Dedifferentiated amniotic fluid mesenchymal stem cell (primary cell): ENCODE data around the gene IGF2BP2.
"Not testable (repeated sequence)": the region's sequence is repeated elsewhere in the genome, so short reads cannot be mapped to it uniquely, and the experiment has no call there.

Source experiments
- DNase-seq: peaks from one replicate; pipeline ENCODE4 v3.0.0-alpha.2; 2016; ENCODE audit errors: extremely low spot score

Gene IGF2BP2

DNA sequence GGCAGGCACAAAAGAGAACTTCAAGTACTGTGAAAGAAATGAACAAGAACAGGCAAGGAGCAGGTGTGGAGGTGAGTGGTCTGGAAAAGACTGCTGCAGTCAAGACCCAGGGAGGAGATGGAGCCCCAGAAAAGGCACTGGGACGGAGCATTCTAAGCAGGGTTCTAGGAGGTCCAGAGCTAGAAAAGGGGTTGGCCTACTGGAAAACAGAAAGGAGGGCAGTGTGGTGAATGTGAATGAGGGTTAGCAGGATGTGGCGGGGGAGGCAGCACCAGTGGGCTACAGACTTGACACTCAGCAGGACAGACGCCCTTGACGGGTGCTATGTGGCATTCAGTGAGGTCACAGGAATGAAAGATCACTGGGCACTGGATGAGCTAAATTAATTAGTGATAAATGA lies 163.1 kb downstream of the IGF2BP2 start:
- no peak for DNase-seq

DNA sequence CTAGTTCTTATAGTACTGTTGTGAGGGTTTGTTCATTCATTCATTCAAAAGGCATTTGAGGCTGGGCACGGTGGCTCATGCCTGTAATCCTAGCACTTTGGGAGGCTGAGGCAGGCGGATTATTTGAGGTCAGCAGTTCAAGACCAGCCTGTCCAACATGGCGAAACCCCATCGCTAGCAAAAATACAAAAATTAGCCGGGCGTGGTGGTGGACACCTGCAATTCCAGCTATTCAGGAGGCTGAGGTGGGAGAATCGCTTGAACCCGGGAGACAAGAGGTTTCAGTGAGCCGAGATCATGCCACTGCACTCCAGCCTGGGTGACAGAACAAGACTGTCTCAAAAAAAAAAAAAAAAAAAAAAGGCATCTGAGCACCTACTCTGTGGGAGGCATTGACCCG lies 163.5 kb downstream of the IGF2BP2 start:
- DNase-seq, result not testable (repeated sequence)

DNA sequence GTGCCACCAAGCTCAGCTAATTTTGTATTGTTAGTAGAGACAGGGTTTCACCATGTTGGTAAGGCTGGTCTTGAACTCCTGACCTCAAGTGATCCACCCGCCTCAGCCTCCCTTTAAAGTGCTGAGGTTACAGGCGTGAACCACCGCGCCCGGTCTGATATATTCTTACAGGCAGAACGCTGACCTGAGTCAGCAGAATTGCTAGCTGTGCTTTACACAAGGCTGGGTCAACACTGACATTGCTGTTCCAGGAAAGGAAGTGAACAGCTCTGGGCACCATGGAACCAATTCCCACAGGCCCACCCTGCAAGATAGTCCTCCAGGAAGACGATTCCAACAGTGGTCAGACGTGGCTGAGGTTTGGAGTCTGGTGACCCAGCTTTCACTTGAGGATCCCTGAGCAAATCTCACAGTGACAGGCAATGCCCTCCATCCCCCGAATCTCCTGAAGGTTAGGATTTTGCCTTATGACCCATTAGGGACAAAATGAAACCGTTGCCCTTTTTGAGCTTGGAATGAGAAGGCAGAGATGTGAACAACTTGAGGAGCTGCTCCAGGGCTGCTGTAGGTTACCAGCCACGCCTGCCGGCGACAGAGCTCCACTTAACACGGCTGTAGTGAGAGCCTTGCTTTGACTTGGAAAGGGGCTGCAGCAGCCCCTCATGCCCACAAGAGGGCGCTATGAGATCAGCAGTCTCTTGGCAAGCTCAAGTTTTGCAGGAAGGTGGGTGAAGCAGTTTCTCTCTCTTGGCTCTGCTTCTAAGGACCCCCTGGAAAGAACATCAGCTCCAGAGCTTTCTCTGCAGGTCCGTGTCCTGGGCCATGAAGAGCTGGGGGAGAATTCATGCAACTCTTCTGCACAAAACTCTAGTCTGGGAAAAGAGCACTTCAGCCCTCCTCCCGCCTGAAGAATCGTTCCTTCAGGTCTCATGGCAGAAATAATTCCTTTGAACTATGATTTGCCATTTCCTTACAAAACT lies 164.6 kb downstream of the IGF2BP2 start:
- peak; percentile 78 for DNase-seq

DNA sequence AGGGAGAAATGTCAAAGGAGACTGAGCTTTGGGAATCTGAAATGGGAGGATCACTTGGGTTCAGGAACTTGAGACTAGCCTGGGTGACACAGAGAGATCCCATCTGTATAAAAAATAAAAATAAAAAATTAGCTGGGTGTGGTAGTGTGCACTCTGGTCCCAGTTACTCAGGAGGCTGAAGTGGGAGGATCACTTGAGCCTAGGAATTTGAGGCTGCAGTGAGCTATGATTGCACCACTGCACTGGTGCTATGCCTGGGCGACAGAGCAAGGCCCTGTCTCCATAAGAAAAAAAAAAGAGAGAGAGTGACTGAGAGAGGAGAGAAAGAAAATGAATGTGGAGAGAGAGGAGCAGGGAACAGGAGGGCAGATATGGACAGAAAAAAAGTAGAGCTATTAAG lies 165.9 kb downstream of the IGF2BP2 start:
- no peak for DNase-seq

DNA sequence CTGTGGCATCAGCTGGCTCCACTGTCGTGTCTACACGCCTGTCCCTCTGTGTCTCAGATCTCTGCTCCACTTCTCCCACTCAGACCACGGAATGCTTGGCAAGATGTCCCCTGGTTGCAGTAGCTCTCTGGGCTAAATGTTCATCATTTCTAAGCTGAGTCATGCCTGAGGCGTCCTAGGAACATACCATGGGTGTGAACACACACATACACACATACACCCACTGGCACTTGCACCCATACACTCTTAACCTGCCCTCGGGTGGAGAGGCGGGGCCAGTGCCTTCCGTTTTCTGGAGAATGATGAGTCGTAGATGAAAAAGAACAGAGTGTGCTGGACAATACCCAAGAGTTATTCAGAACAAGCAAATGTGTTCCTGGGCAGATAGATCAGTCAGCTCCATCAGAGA lies 166.3 kb downstream of the IGF2BP2 start:
- DNase-seq, result peak; percentile 94

DNA sequence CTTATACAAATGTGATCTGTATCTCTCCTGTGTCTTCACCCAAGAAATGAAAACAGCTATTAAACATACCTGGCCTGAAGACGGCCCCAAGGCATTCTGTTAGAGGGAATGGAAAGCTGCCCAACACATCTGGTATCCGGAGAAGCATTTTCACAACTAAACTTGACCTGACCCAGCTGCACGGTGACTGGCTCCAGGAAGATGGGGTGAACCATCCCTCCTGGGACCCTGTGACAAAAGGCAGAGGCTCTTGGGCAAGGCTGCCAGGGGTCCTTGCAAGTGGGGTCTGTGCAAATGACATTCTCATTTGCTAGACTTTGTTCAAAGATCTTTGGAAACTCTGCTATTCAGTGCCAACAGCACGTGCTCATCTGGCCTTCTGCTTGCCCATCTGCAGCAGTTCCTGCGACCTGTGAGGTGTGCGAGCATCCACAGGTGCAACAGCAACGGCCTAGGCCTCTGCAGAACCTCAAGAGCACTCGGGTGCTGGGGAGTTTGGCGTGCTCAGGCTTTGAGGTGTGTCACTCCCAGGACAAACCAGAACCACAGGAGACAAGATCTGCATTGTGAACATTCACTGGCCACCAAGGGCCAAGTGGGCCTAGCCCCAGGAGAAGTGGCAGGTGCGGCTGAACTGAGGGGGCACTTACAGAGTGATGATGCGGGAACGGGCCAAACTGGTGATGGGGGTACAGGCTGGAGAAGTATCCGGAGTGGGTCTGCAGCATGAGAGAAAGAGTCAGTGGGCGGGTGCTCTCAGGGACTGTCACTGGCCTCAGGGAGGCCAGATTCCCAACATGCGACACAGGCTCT lies 166.9 kb downstream of the IGF2BP2 start:
- DNase-seq, result no peak

DNA sequence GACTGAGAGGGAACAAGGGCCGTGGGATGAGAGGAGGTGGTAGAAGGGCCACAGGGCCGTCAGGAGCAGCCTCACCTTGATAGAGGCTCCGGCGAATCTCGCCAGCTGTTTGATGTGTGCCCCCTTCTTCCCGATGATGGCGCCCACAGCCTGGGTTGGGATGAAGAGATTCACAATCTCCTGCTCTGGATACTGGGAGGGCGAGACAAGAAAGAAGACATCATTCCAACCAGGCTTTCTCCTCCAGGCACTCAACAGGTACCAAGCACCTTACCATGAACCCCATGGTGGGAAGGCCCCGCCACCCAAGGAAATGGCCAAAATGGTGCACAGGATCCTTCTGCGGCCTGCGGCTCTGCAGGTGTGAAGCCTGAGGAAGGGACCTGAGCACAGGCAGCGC lies 167.6 kb downstream of the IGF2BP2 start:
- no peak for DNase-seq

DNA sequence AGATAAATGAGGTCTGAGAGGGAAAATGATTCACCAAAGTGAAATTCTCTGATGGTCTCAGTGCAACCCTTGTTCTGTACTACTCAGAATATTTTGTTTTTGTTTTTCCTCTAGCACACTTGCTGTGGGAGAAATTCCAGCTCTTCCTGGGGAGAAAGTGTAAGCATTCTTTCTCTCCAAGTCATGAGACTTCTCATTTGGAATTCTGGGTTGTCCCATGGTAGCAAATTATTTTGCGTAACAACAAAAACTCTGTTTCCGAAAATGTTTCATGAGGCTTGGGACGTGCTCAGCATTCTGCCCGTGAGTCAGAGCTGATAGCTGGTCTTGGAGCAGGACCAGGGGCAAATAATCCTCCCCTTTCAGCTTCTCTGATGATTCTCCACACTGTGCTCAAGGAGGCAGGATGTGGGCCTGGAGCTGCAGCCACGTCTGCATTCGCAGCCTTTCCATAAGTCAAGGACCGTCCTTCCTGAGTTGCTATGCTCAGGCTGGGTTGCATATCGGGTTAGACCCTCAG lies 168.5 kb downstream of the IGF2BP2 start:
- peak; percentile 98 for DNase-seq

DNA sequence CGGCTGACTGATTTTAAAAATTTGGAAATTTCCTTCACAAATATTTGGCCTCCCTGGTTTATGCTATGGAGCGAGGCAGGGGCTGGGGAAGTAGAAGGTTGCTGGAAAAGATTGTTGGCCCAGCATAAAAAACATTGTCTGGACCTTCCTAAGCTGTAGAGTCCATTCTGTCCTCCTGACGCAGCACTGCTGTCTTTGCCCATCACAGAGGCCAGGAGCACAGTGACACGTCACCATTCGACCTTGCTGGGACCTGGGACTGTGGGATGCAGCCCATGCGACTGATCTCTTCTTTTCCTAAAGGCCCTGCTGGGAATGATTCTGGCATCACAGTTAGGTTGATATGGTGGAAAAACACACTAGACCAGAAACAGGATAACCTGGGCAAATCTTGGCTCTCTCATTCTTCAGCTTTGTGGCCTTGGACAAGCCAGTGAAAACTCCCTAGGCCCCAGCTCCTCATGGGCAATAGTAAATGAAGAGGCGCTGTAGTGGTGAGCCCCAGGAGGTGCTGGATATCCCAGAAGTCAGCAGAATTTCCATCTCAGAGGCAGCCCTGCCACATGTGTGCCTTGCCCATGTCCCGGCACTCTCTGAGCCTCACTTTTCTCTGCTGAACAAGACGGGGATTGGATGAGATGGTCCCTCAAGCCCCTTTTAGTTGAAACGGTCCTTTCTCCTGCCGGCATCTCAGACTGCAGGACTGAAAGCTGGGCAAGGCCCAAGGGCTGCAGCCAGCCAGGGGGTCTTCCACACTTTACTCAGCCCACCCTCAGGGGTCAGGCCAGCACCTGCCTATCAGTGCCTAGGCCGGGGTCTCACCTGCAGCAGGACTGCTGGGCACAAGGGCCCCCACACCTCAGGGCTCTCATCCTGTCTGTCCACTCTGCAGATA lies 169.2 kb downstream of the IGF2BP2 start:
- DNase-seq, result no peak

DNA sequence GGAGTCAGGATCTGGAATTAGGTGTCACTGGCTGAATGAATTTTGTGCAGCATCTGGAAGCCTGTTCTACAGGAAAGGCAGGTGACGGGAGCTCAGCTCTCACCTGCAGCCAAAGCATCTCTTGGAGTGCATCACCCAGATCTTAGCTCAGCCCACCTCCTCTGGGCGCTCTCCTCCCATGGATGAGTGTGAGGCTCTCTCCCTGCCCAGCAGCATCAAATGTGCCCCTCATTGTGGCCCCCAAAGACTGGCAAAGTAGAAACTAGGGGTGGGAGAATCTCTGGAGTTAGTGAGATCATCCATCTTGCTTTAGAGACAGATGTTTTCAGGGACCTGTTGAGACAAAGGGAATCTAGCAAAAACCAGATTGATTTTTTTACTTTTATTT lies 170.1 kb downstream of the IGF2BP2 start:
- no peak for DNase-seq

DNA sequence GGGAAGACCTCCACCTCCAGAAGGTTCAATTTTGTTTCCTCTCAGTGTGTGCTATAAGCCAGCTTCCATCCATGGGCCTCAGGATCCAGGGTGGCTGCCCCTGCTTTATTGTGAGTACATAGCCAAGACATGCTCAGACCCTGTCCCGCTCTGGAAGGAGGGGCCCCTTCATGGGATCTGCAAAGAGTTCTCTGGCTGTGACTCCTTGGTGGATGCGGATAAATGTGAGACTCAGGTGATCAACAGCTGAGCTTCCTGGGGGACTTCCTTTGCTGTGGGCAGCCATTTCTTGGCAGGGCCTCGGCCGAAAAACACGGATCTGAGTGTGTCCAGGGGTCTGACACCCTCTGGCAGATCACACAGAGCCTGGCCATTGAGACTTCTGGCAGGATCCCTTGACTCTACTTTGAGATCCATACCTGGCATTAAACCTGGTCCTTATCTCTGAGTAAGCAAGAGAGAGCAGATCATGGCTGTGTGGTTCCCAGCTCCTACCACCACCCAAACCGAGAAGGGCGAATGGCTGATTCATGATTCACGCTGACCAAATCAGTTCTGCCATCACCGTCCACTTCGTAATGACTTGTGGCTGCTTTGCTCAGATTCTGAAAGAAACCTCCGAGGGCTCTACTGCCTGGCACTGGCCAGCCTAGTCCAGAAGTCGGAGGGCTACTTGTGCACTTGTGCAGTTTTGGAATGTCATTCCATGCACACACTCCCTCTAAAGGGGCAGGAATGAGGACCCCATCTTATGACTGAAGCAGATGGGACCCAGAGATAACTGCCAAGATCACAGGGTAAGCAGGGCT lies 170.7 kb downstream of the IGF2BP2 start:
- no peak for DNase-seq

DNA sequence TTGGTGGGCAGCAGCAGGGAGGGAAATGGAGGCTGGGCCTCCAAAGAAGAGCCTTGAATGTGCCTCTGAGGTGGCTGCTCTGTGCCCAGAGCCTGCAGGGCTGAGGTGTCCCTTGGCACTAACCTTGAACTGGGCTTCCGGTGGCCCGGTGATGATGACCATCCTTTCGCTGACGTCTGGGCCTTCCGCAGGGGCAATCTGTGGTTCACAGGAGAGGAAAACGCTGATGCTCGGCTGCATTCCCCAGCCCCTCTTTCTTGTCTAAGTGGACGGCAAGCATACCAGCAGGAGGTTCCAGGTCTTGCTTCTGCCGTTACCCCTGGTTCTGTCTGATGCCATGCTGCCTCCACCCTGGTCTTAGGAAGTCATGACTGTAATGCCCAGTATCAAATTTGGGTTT lies 172.9 kb downstream of the IGF2BP2 start:
- no peak for DNase-seq

DNA sequence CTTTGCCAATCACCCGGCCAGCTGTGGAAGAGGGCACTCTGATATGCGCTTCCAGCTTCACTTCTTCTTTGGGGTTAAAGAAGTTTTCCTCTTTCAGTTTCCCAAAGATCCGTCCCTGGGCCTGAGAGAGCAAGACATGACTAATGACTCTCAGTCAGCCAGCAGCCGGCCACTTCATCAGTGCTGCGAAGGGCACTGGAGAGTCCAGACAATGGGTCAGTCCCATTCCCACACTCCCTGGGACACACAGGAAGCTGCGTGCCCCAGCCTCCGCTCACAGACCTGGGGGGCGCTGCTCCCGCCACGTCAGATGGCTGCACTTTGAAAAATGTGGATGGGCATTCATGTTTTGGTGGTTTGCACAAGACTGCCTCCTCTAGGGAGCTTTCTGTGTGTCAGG lies 175.4 kb downstream of the IGF2BP2 start:
- no peak for DNase-seq

DNA sequence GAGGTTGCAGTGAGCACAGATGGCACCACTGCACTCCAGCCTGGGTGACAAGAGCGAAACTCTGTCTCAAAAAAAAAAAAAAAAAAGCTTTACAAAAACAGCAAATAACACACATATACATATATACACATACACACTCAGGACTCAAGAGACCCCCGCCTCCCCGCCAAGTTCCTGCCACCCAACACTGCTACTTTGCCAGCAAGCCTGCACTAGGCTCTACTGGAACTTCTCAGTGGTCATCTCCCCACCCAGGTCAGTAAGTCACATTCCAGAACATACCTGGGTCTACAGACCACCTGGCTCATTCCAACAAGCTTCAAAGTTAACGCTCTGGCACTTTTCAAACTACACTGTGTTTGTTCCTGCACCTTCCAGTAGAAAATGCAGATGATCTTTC lies 176.4 kb downstream of the IGF2BP2 start:
- no peak for DNase-seq

DNA sequence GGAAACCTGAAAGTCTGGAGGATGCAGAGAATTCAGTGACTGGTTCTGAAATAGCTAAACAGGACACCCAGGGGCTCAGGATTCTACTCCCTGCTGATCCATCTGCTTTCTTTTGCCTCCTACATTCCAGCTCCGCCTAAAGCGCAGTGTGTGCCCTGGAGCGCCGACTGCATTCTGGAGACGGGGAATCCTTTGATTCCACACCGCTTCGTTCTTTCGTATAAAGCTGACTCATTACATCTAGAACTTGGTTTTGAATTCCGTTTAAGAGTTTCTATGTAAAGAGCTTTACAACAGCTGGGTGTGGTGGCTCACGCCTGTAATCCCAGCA lies 177.0 kb downstream of the IGF2BP2 start:
- no peak for DNase-seq

DNA sequence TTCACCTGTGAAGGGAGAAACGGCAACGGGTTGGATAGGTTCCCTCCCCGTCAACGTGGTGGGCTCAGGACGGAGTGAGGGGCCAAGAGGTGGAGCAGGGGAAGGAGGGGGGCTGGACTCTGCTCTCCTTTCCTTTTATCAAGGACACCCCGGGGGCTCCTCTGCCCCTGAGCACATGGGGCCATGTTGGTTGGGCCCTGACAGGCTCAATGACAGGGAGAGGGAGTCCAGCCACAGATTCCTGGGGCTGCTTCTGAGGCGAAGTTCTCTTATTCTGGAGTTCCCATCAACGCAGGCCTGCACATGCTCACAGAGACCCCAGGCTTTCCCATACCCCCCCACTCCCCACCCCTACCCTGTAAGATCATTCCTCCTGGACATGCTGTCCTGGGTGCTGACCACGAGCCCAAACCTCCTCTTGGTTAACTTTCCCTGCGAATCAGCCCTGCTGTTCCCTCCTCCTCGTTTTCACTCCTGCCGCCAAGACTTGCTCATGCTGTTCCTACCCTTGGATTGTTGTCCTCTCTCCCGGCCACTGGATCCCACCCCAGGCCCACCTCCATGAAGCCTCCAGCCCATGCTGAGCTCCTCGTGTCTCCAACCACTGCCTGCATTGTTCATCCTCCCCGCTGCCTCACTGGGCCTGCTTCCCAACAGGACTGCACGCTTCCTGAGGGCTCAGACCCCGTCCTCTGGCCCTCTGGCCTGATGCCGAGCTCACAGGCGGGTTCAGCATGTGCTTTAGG lies 177.5 kb downstream of the IGF2BP2 start:
- DNase-seq, result no peak

DNA sequence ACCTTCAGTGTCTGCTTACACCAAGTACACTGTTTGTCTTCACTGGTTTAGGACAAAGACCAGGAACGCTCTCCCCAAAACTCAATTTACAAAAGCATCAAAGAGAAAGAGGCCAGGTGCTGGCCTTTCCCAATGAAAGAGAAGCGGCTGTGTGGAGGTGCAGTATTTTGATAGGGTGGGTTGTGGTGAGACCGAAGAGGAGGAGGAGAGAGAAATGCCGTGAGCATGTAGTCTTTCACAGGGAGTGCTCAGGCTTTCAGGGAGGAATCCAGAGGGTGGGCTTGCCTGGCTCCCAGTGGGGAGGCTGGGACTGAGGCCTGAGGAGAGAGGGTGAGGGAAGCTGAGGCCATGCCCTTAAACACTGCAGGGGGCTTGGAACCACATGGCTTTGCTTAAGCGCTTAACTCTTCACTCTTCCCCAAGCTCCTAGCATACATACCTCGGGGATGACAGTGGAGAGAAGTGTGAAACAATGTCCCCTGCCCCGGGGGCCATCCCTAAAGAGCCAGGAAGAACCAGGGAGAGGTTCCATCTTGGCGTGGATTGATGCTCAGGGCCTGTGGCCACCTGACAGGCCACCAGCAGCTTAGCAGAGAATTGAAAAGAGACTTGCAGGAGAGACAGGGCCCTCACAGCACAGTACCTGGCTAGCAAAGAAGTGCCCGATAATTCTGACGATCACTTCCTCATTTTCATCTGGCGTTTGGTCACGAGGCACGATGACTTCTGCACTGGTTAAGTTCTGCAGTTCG lies 178.3 kb downstream of the IGF2BP2 start:
- no peak for DNase-seq

DNA sequence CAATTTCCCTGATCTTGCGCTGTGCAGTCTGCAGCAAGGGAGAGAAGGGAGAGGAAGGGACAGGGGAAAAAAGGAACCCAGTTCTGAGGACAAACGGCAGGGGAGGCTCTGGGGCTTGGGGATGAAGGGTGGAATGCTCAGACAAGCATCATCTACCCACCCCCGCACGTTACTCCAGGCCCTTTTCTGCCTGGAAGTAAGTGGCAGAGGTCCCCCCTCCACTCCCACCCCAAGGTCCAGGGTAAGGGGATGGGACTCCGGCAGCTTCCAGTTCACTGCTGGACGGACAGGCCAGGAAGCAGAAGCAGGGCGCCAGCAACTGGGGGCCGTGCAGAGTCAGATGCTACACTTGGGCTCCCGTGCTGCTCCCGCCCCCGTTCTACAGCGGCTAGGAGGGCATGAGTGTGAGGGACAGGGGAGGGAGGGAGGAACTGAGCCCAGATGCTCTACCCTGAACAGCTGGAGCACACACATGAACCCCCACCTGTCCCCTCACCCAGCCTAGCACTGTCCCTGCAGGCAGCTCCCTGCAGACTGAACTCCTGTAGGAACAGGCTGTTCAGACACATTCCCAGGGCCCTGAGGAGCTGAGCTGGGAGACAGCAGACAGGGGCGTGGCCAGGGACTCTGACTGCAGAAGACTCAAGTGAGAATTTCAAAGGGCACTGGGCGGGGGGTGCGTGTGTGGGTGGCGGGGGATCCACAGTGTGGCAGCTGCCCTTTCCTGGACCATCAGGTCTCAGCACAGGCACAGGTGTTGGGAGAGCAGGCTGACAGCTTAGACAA lies 179.1 kb downstream of the IGF2BP2 start:
- no peak for DNase-seq

DNA sequence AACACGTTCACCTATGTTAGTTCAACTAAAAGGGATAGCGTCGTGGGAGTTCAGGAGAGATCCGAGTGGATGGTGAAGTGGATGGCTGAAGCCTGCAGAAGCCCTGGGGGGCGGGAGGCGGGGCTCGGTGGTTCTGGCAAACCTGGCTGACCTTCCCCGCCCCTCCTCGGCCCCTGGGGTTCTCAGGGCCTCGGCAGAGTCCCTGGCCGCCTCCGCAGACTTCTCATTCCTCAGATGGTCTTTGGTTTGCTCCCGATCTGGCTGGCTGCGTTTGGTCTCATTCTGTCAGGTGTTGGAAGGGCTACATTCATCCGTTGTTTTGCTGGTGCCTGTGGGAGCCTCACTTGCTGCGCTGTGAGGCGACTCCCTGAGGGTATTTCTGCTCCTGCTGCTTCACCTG lies 179.7 kb downstream of the IGF2BP2 start:
- not testable (repeated sequence) for DNase-seq
